HepG2 (cell line): ENCODE data around the gene SIGLEC10. TPM values are rescaled to one million over a fixed set of nuclear protein-coding genes. Genes with fewer than 3 reads are reported as not detected.

Experiments
- ERF ChIP-seq: IDR thresholded peaks from 2 replicates; pipeline ENCODE4 v1.6.1; 2018; ENCODE audit warnings: missing biosample characterization, missing genetic modification reagents
- FIP1L1 ChIP-seq: fragments of 200-400 bp; formaldehyde crosslinking; IDR thresholded peaks from 2 replicates; pipeline ENCODE4 v1.6.1; 2018; ENCODE audit warnings: low read depth, mild to moderate bottlenecking, low read length, moderate library complexity, borderline replicate concordance; ENCODE audit not compliant: insufficient read depth
- KDM2A ChIP-seq: sonication (generic); formaldehyde crosslinking; IDR thresholded peaks from 2 replicates; pipeline ENCODE4 v1.4.0; 2020; ENCODE audit warnings: low read depth, missing genetic modification reagents, borderline replicate concordance
- MIER3 ChIP-seq: IDR thresholded peaks from 2 replicates; pipeline ENCODE4 v1.6.1; 2016; ENCODE audit warnings: missing compliant biosample characterization, borderline replicate concordance
- NFE2L2 ChIP-seq: fragments of 150-350 bp; IDR thresholded peaks from 2 replicates; pipeline ENCODE4 v1.6.1; 2014; ENCODE audit warnings: low read length
- NONO ChIP-seq, 2 experiments: fragments of 450-650 bp in 1 of 2; sonication (generic) in 1 of 2; formaldehyde crosslinking in 1 of 2; IDR thresholded peaks in 1 of 2; conservative IDR thresholded peaks in 1 of 2; 2 replicates each; pipeline versions ENCODE4 v1.6.1 to v1.8.0; 2017 to 2022; ENCODE audit warnings: mild to moderate bottlenecking in 1 of 2, missing genetic modification reagents in 1 of 2, moderate library complexity in 1 of 2
- NPAS2 ChIP-seq: sonication (generic); formaldehyde crosslinking; IDR thresholded peaks from 2 replicates; pipeline ENCODE4 v1.8.0; 2022; ENCODE audit warnings: mild to moderate bottlenecking, missing genetic modification reagents, borderline replicate concordance
- POLR2G ChIP-seq: fragments of 200-400 bp; formaldehyde crosslinking; IDR thresholded peaks from 2 replicates; pipeline ENCODE4 v1.6.1; 2018; ENCODE audit warnings: mild to moderate bottlenecking, low read depth, low read length, moderate library complexity
- SMYD3 ChIP-seq: sonication (generic); formaldehyde crosslinking; IDR thresholded peaks from 2 replicates; pipeline ENCODE4 v1.8.1; 2023; ENCODE audit warnings: mild to moderate bottlenecking, missing genetic modification reagents
- SOX5 ChIP-seq: IDR thresholded peaks from 2 replicates; pipeline ENCODE4 v1.6.1; 2016; ENCODE audit warnings: borderline replicate concordance
- SSRP1 ChIP-seq: IDR thresholded peaks from 2 replicates; pipeline ENCODE4 v1.6.1; 2016; ENCODE audit warnings: control low read depth
- ZFP36L1 ChIP-seq: sonication (generic); formaldehyde crosslinking; IDR thresholded peaks from 2 replicates; pipeline ENCODE4 v1.8.0; 2022; ENCODE audit warnings: mild to moderate bottlenecking, missing genetic modification reagents, moderate library complexity
- ZFP82 ChIP-seq: sonication (generic); formaldehyde crosslinking; IDR thresholded peaks from 2 replicates; pipeline ENCODE4 v1.5.1; 2020; ENCODE audit warnings: mild to moderate bottlenecking, missing genetic modification reagents, borderline replicate concordance
- ZKSCAN8 ChIP-seq: IDR thresholded peaks from 2 replicates; pipeline ENCODE4 v1.6.1; 2016; ENCODE audit warnings: borderline replicate concordance, missing genetic modification reagents, missing compliant biosample characterization
- ZNF205 ChIP-seq: IDR thresholded peaks from 2 replicates; pipeline ENCODE4 v1.6.1; 2018; ENCODE audit warnings: missing biosample characterization, missing genetic modification reagents
- ZNF274 ChIP-seq: sonication (generic); formaldehyde crosslinking; IDR thresholded peaks from 2 replicates; pipeline ENCODE4 v1.5.1; 2020; ENCODE audit warnings: mild to moderate bottlenecking, missing genetic modification reagents
- ZNF335 ChIP-seq: sonication (generic); formaldehyde crosslinking; IDR thresholded peaks from 2 replicates; pipeline ENCODE4 v1.4.0; 2020; ENCODE audit warnings: missing genetic modification reagents
- ZNF501 ChIP-seq: sonication (generic); formaldehyde crosslinking; IDR thresholded peaks from 2 replicates; pipeline ENCODE4 v1.5.1; 2020; ENCODE audit warnings: mild to moderate bottlenecking, moderate library complexity, missing genetic modification reagents
- ZNF839 ChIP-seq: sonication (generic); formaldehyde crosslinking; IDR thresholded peaks from 2 replicates; pipeline ENCODE4 v1.4.0; 2020; ENCODE audit warnings: missing genetic modification reagents, mild to moderate bottlenecking, borderline replicate concordance
- ZNF878 ChIP-seq: sonication (generic); formaldehyde crosslinking; IDR thresholded peaks from 2 replicates; pipeline ENCODE4 v1.8.1; 2023; ENCODE audit warnings: mild to moderate bottlenecking, missing genetic modification reagents, moderate library complexity
- polyA plus RNA-seq, 8 experiments: library from polyadenylated mRNA; depleted of rRNA in 3 of 8; stranded (reverse) in 7 of 8; unstranded in 1 of 8; fragments of >200 nt; fragmentation: Illumina TruSeq in 4 of 8; extraction: Trizol in 4 of 8; gene quantifications; 2 replicates each; pipeline versions ENCODE4 v1.2.1 to v1.2.3, GENCODE V29; 2011 to 2016; ENCODE audit warnings: low read depth in 4 of 8, missing spikeins in 1 of 8, mixed read lengths in 1 of 8; ENCODE audit not compliant: insufficient read depth in 1 of 8
- total RNA-seq, 5 experiments: library from RNA; depleted of rRNA; stranded (reverse); fragments of >200 nt; fragmentation: Illumina TruSeq; extraction: Trizol; gene quantifications; 2 replicates each; pipeline ENCODE4 v1.2.3, GENCODE V29; 2016; ENCODE audit warnings: low read depth in 1 of 5
- TF ChIP-seq, protein P1 (sequence below): IDR thresholded peaks from 2 replicates; pipeline ENCODE4 v1.6.1; 2012; ENCODE audit warnings: low read length, improper control_type of control experiment
- TF ChIP-seq, protein P2 (sequence below): sonication (generic); formaldehyde crosslinking; IDR thresholded peaks from 2 replicates; pipeline ENCODE4 v1.5.0; 2020; ENCODE audit warnings: missing genetic modification reagents, mild to moderate bottlenecking, borderline replicate concordance
- TF ChIP-seq, protein P3 (sequence below): IDR thresholded peaks from 2 replicates; pipeline ENCODE4 v1.6.1; 2016; ENCODE audit warnings: control low read depth

The SIGLEC10 gene
- total and polyA plus RNA-seq, 2 of the 13 experiments (the other 11 are each of a cell fraction or from before 2014, with no cell fraction given), result not detected

DNA sequence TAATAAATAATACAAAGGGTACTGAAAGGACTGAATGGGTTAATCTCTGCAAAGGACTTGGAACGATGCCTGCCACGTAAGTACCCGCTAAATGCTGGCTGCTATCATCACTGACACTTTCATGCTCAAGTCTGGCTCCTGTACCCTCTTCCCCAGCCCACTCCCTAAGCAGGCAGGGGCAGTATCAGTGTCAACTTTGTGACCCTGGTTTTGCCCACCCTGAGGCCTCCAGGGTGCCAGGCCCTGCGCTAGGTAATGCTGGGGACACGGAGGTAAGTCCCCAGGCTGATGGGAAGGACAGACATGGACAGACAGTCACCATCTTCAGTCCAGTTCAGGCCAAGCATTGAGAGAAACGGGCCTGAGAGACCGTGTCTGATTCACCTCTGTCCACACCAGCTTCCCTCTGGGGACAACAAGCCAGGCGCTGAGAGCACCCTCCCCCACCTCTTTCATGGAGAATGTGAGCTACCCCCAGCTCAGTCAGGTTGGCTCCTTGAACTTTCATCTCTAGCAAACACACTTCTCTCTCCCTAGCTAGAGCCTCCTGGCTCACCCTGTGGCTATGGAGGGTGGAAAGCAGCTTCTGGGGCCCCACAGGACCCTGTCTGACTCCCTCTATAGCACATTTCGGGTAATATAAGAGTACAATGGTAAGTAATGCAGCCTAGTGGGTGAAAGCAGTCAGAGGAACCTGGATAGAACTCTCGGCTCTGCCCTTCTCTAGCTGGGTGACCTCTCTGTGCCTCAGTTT lies 52.1 kb downstream of the SIGLEC10 start (continued):
- 0 out of 2 replicates have a peak, but pooled peaks have one; percentile 67 for TF ChIP-seq ZNF878 (CRISPR knock-in tag)
- TF ChIP-seq ERF (CRISPR knock-in tag), result peak; percentile 64; the same call in 1 of the 2 replicates
- peak; percentile 87 for TF ChIP-seq ZNF501 (CRISPR knock-in tag)
- no peak for TF ChIP-seq SMYD3 (CRISPR knock-in tag)
- TF ChIP-seq, protein P1, sequence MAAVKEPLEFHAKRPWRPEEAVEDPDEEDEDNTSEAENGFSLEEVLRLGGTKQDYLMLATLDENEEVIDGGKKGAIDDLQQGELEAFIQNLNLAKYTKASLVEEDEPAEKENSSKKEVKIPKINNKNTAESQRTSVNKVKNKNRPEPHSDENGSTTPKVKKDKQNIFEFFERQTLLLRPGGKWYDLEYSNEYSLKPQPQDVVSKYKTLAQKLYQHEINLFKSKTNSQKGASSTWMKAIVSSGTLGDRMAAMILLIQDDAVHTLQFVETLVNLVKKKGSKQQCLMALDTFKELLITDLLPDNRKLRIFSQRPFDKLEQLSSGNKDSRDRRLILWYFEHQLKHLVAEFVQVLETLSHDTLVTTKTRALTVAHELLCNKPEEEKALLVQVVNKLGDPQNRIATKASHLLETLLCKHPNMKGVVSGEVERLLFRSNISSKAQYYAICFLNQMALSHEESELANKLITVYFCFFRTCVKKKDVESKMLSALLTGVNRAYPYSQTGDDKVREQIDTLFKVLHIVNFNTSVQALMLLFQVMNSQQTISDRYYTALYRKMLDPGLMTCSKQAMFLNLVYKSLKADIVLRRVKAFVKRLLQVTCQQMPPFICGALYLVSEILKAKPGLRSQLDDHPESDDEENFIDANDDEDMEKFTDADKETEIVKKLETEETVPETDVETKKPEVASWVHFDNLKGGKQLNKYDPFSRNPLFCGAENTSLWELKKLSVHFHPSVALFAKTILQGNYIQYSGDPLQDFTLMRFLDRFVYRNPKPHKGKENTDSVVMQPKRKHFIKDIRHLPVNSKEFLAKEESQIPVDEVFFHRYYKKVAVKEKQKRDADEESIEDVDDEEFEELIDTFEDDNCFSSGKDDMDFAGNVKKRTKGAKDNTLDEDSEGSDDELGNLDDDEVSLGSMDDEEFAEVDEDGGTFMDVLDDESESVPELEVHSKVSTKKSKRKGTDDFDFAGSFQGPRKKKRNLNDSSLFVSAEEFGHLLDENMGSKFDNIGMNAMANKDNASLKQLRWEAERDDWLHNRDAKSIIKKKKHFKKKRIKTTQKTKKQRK, result no peak
- TF ChIP-seq KDM2A, result peak; percentile 45; the same call in 1 of the 2 replicates
- no peak for TF ChIP-seq NONO (IDR thresholded peaks at IDR 0.05)
- peak; percentile 73; the same call in 1 of the 2 replicates for TF ChIP-seq NONO (CRISPR knock-in tag; conservative IDR thresholded peaks at IDR 0.05)
- TF ChIP-seq ZKSCAN8, result peak; percentile 59; the same call in 1 of the 2 replicates
- TF ChIP-seq, protein P2, sequence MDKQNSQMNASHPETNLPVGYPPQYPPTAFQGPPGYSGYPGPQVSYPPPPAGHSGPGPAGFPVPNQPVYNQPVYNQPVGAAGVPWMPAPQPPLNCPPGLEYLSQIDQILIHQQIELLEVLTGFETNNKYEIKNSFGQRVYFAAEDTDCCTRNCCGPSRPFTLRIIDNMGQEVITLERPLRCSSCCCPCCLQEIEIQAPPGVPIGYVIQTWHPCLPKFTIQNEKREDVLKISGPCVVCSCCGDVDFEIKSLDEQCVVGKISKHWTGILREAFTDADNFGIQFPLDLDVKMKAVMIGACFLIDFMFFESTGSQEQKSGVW (CRISPR knock-in tag), result 0 out of 2 replicates have a peak, but pooled peaks have one; percentile 74
- peak; percentile 97 for TF ChIP-seq POLR2G
- TF ChIP-seq ZFP36L1 (CRISPR knock-in tag), result no peak
- TF ChIP-seq ZNF335 (CRISPR knock-in tag), result peak; percentile 28; the same call in 1 of the 2 replicates
- peak; percentile 72; the same call in 1 of the 2 replicates for TF ChIP-seq ZFP82 (CRISPR knock-in tag)
- 0 out of 2 replicates have a peak, but pooled peaks have one; percentile 59 for TF ChIP-seq SSRP1 (CRISPR knock-in tag)
- 0 out of 2 replicates have a peak, but pooled peaks have one; percentile 10 for TF ChIP-seq NFE2L2
- peak; percentile 89; the same call in 1 of the 2 replicates for TF ChIP-seq MIER3 (CRISPR knock-in tag)
- TF ChIP-seq NPAS2 (CRISPR knock-in tag), result no peak
- peak; percentile 27; the same call in 1 of the 2 replicates for TF ChIP-seq ZNF274 (CRISPR knock-in tag)
- TF ChIP-seq, protein P3, sequence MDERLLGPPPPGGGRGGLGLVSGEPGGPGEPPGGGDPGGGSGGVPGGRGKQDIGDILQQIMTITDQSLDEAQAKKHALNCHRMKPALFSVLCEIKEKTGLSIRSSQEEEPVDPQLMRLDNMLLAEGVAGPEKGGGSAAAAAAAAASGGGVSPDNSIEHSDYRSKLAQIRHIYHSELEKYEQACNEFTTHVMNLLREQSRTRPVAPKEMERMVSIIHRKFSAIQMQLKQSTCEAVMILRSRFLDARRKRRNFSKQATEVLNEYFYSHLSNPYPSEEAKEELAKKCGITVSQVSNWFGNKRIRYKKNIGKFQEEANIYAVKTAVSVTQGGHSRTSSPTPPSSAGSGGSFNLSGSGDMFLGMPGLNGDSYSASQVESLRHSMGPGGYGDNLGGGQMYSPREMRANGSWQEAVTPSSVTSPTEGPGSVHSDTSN, result no peak
- no peak for TF ChIP-seq FIP1L1
- TF ChIP-seq SOX5 (CRISPR knock-in tag), result peak; percentile 80
- peak; percentile 70 for TF ChIP-seq ZNF205 (CRISPR knock-in tag)
- no peak for TF ChIP-seq ZNF839
